ENCODE results near the gene CLASRP. TPM values are rescaled to one million over a fixed set of nuclear protein-coding genes. Genes with fewer than 3 reads are reported as not detected.
A peak's percentile ranks its signal among the peaks of the same experiment; 100 is the strongest.

CLASRP gene
- total RNA-seq, 1 experiment from 2014 or later = 88.0 TPM

DNA sequence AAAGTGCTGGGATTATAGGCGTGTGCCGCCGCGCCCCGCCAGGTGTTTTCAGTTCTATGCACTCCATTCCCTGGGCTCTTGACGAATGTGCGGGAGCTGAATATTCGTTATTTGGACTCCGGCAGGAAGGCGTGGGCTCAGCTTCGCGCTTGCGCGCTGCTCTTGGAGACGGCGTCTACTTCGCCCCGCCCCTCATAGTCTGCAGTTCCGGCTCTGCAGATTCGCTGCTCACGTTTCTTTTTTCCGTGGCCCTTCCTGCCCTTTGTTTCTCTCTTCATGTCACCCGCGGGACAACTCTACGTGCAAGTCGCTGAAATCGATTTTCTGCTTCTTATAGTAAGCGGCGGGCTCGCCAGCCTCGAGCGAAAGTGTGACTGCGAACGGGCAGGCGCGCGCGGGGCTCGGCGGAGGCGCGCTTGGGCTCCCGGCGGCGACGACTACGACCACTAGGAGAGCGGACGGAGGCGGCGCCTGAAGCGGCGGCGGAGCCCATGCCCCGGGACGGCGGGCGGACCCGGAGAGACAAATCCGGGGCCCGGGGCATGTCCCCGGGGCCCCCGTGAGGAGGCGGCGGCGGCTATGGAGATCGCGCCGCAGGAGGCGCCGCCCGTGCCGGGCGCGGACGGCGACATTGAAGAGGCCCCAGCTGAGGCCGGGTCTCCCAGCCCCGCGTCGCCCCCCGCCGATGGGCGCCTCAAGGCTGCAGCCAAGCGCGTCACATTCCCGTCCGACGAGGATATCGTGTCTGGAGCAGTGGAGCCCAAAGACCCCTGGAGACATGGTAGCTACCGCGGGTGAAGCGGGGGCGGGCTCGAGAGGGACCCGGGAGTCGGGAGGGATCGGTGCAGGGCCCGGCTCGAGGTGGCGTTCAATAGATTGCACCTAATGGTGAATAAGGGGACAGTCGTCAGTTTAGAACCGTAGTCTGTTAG lies 54.2 kb downstream of the CLASRP start, which contains the start of gene PPP1R37:
Gene PPP1R37, plus strand, starts transcription at position 433 of the 932 bp plus-strand sequence. Its CDS starts 147 bp downstream, at position 580.
- TF ChIP-seq EMX1 (CRISPR knock-in tag; IDR thresholded peaks at IDR 0.05) (0 out of 2 replicates have a peak, but pooled peaks have one; percentile 39), HMGXB4 (CRISPR knock-in tag; IDR thresholded peaks at IDR 0.05) (peak; percentile 81), CREM (CRISPR knock-in tag; IDR thresholded peaks at IDR 0.05) (peak; percentile 66; the same call in 1 of the 2 replicates), TEAD1 (CRISPR knock-in tag; IDR thresholded peaks at IDR 0.05) (no peak), PRRX2 (CRISPR knock-in tag; IDR thresholded peaks at IDR 0.05) (peak; percentile 18; the same call in 1 of the 2 replicates), FOXK1 (CRISPR knock-in tag; IDR thresholded peaks at IDR 0.05) (peak; percentile 75), IRF2 (CRISPR knock-in tag; IDR thresholded peaks at IDR 0.05; ENCODE audit: borderline replicate concordance, low read depth) (no peak), SP1 (CRISPR knock-in tag; conservative IDR thresholded peaks at IDR 0.05) (peak; percentile 100), ERG (CRISPR knock-in tag; IDR thresholded peaks at IDR 0.05) (0 out of 2 replicates have a peak, but pooled peaks have one; percentile 33), PREB (CRISPR knock-in tag; IDR thresholded peaks at IDR 0.05; ENCODE audit: borderline replicate concordance) (no peak), E2F4 (CRISPR knock-in tag; IDR thresholded peaks at IDR 0.05; ENCODE audit: borderline replicate concordance, low read depth) (0 out of 2 replicates have a peak, but pooled peaks have one; percentile 14)
- TF ChIP-seq, protein P1, sequence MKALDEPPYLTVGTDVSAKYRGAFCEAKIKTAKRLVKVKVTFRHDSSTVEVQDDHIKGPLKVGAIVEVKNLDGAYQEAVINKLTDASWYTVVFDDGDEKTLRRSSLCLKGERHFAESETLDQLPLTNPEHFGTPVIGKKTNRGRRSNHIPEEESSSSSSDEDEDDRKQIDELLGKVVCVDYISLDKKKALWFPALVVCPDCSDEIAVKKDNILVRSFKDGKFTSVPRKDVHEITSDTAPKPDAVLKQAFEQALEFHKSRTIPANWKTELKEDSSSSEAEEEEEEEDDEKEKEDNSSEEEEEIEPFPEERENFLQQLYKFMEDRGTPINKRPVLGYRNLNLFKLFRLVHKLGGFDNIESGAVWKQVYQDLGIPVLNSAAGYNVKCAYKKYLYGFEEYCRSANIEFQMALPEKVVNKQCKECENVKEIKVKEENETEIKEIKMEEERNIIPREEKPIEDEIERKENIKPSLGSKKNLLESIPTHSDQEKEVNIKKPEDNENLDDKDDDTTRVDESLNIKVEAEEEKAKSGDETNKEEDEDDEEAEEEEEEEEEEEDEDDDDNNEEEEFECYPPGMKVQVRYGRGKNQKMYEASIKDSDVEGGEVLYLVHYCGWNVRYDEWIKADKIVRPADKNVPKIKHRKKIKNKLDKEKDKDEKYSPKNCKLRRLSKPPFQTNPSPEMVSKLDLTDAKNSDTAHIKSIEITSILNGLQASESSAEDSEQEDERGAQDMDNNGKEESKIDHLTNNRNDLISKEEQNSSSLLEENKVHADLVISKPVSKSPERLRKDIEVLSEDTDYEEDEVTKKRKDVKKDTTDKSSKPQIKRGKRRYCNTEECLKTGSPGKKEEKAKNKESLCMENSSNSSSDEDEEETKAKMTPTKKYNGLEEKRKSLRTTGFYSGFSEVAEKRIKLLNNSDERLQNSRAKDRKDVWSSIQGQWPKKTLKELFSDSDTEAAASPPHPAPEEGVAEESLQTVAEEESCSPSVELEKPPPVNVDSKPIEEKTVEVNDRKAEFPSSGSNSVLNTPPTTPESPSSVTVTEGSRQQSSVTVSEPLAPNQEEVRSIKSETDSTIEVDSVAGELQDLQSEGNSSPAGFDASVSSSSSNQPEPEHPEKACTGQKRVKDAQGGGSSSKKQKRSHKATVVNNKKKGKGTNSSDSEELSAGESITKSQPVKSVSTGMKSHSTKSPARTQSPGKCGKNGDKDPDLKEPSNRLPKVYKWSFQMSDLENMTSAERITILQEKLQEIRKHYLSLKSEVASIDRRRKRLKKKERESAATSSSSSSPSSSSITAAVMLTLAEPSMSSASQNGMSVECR (CRISPR knock-in tag; IDR thresholded peaks at IDR 0.05; ENCODE audit: borderline replicate concordance) = peak; percentile 59; the same call in 1 of the 2 replicates
- Mint-ChIP-seq H3K36me3 (peaks cover 9% of the 10 kb centered on the region; the same call in 1 of the 2 replicates), H3K27me3 (ENCODE audit: low read depth) (no peaks in the 10 kb centered on the region), H3K4me1 (peaks cover 57% of the 10 kb centered on the region), H3K4me3 (peak within 1 kb of the TSS; percentile 84), H3K9me3 (no peaks in the 10 kb centered on the region), H3K27ac (peak within 1 kb of the TSS; percentile 100)
- peak; percentile 52 for ATAC-seq
- peak; percentile 93 for DNase-seq (ENCODE audit: low spot score)
- CTCF ChIA-PET = interaction anchor here (0.7 to 4.1 kb wide), 15 partner anchors 10 to 551 kb away, joined by 3 to 28 read pairs (median 6); partner anchors contain the start of genes APOE, BLOC1S3, GEMIN7 and TRAPPC6A
- POLR2A ChIA-PET = interaction anchor here (0.5 to 2.8 kb wide), 14 partner anchors 11 to 336 kb away, joined by 3 to 36 read pairs (median 5); partner anchors contain the start of genes APOE, BLOC1S3, GEMIN7 and RELB
